HG02678 (cell line): ENCODE results near the gene AEBP1.

ENCODE experiments used
- ATAC-seq: cut with Tn5 transposase; IDR thresholded peaks from one replicate; pipeline ENCODE4 v1.9.1; 2021; ENCODE audit warnings: mild to moderate bottlenecking, moderate library complexity; ENCODE audit not compliant: unreplicated experiment

AEBP1 gene

DNA sequence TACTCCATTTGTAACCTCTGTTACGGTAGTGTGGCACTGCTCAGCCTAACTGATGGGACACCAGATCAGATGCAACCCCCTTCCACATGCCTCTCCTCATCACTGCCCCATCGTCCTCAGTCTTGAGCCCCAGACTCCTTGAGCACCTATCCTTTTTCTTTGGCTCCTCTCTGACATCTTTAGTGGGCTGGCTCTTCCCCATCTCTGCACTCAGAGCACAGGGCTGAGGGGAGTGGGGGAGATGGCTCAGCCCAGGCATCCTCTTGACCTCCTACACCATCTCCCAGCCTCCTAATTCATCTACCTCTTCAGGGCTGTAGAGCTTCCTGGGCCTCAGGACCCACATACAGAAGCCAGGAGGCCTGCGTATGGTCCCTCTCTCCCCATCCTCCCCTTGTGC lies 20.3 kb upstream of the AEBP1 start:
- no peak for ATAC-seq

DNA sequence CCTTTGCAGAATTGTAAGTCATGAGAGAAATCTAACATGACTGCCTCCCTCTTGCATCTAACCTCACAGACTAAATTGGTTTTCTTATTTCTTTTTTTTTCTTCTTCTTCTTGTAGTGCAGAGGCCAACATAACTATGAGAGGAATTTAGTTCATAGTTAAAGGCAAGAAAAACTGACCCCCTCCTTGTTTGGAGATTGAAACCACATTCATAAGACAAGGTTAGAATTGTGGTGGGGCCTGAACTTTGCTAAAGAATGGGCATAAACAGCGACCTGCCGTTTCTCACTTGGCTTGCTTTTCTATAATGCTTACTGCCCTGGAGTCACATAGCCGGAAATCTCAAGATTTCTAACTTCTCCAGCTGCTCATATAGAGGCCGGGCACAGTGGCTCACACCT lies 19.4 kb upstream of the AEBP1 start:
- ATAC-seq = no peak

- ATAC-seq = no peak
Measured at GRCh38 chr7:44085546-44085945, 18.6 kb upstream of the AEBP1 start.

GRCh38 chr7:44086627-44087026 lies 17.5 kb upstream of the AEBP1 start:
- no peak for ATAC-seq

GRCh38 chr7:44087911-44088838 lies 16.0 kb upstream of the AEBP1 start:
- ATAC-seq = no peak

- no peak for ATAC-seq
Measured at GRCh38 chr7:44093102-44093641, 11.0 kb upstream of the AEBP1 start.

DNA sequence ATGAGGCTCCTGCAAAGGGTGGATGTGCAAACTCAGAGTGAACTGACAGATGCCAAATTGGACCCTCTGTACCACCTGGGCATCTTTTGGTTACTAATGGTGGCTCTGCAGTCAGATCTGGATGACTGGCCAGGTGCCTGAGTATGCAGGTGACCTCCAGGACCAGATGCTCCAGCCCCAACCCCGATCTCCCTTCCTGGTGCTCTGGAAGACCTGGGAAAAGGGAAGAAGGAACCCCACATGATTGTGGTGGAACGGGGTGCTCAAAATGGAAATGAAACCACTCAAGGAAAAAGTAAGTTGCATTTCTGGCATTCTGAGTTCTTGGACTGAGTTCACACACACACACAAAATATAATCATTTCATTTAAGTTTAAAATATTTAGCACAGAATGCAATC lies 9.8 kb upstream of the AEBP1 start:
- no peak for ATAC-seq

DNA sequence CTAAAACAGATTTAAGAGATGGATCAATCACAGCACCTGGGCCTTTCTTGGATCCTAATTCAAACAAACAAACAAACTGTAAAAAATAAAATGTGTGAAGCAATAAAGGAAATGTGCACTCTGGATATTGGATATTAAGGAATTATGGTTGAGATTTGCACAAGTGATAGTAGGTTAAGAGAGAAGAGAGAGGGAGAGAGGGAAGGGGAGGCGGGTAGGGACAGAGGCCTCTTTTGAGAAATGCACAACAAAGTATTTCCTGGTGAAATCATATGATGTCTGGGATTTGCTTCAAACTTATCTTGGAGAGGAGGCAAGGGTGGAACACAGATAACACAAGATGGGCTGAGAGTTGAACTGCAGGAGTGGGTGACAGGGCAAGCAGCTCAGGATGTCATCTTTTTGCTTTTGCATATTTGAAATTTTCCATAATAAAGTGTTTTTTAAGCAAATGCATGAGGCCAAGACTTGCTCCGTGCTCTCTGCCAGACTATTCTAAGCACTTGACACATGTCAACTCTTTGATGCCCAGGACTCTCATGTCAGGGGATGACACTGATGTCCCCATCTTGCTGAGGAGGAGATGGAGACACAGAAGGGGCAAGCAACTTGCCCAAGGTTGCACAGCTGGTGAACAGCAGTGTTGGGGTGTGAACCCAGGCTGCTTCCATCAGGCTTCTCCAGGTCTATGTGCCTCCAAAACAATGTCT lies 9.1 kb upstream of the AEBP1 start:
- no peak for ATAC-seq

- no peak for ATAC-seq
Measured at GRCh38 chr7:44095781-44096180, 8.4 kb upstream of the AEBP1 start.

DNA sequence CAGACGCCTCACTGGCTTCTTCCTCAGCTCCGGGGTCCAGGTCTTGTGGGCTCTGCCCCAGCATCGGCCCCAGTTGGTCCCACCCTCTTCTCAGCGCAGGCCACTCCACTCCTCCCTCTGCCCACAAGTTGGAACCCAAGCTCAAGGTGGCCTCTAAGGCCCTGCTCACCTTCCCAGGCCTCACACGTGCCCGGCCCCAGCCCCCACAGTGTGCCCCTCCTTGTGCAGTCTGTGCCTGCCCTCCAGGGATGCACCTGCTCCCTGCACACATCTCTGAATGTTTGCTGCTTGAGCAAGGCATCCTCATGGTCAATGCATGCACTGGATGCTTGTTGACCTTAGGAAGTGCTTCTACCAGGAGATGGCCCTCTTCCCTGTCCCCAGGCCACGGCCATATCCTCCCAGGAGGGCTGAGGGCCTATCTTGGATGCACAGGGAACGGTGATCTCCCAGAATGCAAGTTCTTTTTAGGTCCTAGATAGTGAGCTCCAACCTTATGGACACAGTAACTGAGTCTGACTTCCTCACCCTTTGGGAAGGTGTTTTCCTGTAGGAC lies 7.7 kb upstream of the AEBP1 start:
- ATAC-seq = no peak

- ATAC-seq = peak; percentile 74
Measured at GRCh38 chr7:44097064-44097932, 6.8 kb upstream of the AEBP1 start.

GRCh38 chr7:44098092-44099068 lies 5.8 kb upstream of the AEBP1 start:
- ATAC-seq = no peak

DNA sequence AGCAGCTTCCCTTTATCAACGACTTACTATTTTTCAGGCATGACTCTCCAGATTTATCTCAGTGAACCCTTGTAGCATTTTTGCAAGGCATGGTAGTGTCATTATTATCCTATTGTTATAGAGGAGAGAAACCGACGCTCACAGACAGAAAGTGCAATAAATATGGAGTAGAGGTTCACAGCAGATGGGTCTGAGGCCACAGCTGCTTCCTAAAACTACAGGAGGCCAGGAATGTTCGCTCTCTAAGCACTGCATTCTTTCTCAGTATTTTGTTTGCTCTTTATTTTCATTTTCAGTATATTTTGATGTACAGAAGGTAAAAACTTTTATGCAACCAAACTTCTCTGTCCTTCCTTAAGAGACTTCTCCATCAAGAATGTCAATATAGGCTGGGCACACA lies 4.5 kb upstream of the AEBP1 start:
- ATAC-seq = no peak

- no peak for ATAC-seq
Measured at GRCh38 chr7:44100458-44101302, 3.5 kb upstream of the AEBP1 start.

- ATAC-seq = no peak
Measured at GRCh38 chr7:44101303-44101965, 2.7 kb upstream of the AEBP1 start.

GRCh38 chr7:44101966-44102845 lies 1.9 kb upstream of the AEBP1 start:
- no peak for ATAC-seq
